DOHH2 (cell line): ENCODE measurements around the gene ADK.

Experiments
- H3F3A ChIP-seq: fragments of 200-600 bp; sonication (generic), shearing (Covaris generic); 2 replicates; pipeline ENCODE4 v1.6.0; 2016; ENCODE audit warnings: antibody characterized with exemption, mild to moderate bottlenecking; ENCODE audit not compliant: control insufficient read depth, insufficient read depth
- H3K27ac ChIP-seq: fragments of 200-600 bp; sonication (generic); 2 replicates; pipeline ENCODE4 v1.5.1; 2014; ENCODE audit warnings: low read depth, mild to moderate bottlenecking, low read length, moderate library complexity
- H3K27me3 ChIP-seq: fragments of 200-600 bp; sonication (generic); 2 replicates; pipeline ENCODE4 v1.6.1; 2014; ENCODE audit warnings: mild to moderate bottlenecking, low read length, mixed read lengths; ENCODE audit not compliant: control insufficient read depth
- H3K36me3 ChIP-seq: fragments of 200-600 bp; sonication (generic); 2 replicates; pipeline ENCODE4 v1.6.1; 2014; ENCODE audit warnings: mild to moderate bottlenecking, low read length, moderate library complexity, mixed read lengths; ENCODE audit not compliant: control insufficient read depth
- H3K4me1 ChIP-seq: fragments of 200-600 bp; sonication (generic); 2 replicates; pipeline ENCODE4 v1.6.1; 2014; ENCODE audit warnings: mild to moderate bottlenecking, low read length, mixed read lengths; ENCODE audit not compliant: control insufficient read depth
- H3K4me2 ChIP-seq: fragments of 200-600 bp; sonication (generic); 2 replicates; pipeline ENCODE4 v1.6.0; 2014; ENCODE audit warnings: mild to moderate bottlenecking, low read length, moderate library complexity
- H3K4me3 ChIP-seq: fragments of 200-600 bp; sonication (generic); 2 replicates; pipeline ENCODE4 v1.5.1; 2014; ENCODE audit warnings: mild to moderate bottlenecking, low read length, mixed read lengths
- H3K79me2 ChIP-seq: fragments of 200-600 bp; sonication (generic); 2 replicates; pipeline ENCODE4 v1.6.1; 2014; ENCODE audit warnings: mild to moderate bottlenecking, low read length, mixed read lengths; ENCODE audit not compliant: control insufficient read depth
- H3K9me2 ChIP-seq: fragments of 200-600 bp; sonication (generic); replicated peaks from 2 replicates; pipeline ENCODE4 v1.6.1; 2014; ENCODE audit warnings: mild to moderate bottlenecking, low read length, mixed read lengths; ENCODE audit not compliant: control insufficient read depth
- H3K9me3 ChIP-seq: fragments of 200-600 bp; sonication (generic); 2 replicates; pipeline ENCODE4 v1.6.1; 2014; ENCODE audit warnings: antibody characterized with exemption, low read length, mixed read lengths; ENCODE audit not compliant: control insufficient read depth, insufficient read depth
- H4K20me1 ChIP-seq: fragments of 200-600 bp; sonication (generic); 2 replicates; pipeline ENCODE4 v1.6.0; 2014; ENCODE audit warnings: low read depth, mild to moderate bottlenecking, antibody characterized with exemption, low read length, moderate library complexity; ENCODE audit not compliant: control insufficient read depth, insufficient read depth
- EZH2phosphoT487 ChIP-seq: fragments of 200-600 bp; sonication (generic); IDR thresholded peaks from 2 replicates; pipeline ENCODE4 v1.6.1; 2017; ENCODE audit warnings: borderline replicate concordance, mild to moderate bottlenecking, antibody characterized with exemption, low read length, moderate library complexity, mixed read lengths
- TF ChIP-seq, protein P1 (sequence below): fragments of 200-600 bp; sonication (generic); IDR thresholded peaks from one replicate; pipeline ENCODE4 v1.5.1; 2014; ENCODE audit warnings: antibody characterized with exemption, mild to moderate bottlenecking, low read depth, low read length; ENCODE audit not compliant: poor library complexity, severe bottlenecking

The ADK gene

DNA sequence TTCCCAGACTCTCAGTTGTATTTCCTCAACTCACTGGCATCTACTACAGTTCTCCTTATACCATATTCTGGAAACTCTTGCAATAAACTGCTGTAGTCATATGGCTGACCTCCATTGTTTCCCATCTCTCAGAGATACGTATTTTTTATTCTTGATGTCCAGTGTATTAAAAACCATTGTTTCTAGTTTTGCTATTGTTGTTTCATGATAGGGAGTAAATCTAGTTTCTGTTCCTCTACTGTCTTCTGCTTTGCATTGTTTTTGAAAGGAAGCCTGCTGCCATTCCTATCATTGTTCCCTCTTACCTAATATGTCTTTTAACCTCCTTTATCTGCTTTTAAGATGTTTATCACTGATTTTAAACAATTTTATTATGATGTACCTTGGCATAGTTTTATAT, 255.0 kb downstream of the ADK start:
- Histone ChIP-seq H3K4me1 (peaks cover 7% of the 10 kb centered on the region), H3F3A (no peaks in the 10 kb centered on the region), H3K4me2 (no peak overlapping the region), H3K9me3 (no peaks in the 10 kb centered on the region), H3K79me2 (no peaks in the 10 kb centered on the region), H3K27ac (no peak overlapping the region), H4K20me1 (no peaks in the 10 kb centered on the region), H3K9me2 (no peaks in the 10 kb centered on the region), H3K36me3 (peaks cover 5% of the 10 kb centered on the region), H3K4me3 (no peak overlapping the region), H3K27me3 (no peaks in the 10 kb centered on the region)
- TF ChIP-seq, protein P1, sequence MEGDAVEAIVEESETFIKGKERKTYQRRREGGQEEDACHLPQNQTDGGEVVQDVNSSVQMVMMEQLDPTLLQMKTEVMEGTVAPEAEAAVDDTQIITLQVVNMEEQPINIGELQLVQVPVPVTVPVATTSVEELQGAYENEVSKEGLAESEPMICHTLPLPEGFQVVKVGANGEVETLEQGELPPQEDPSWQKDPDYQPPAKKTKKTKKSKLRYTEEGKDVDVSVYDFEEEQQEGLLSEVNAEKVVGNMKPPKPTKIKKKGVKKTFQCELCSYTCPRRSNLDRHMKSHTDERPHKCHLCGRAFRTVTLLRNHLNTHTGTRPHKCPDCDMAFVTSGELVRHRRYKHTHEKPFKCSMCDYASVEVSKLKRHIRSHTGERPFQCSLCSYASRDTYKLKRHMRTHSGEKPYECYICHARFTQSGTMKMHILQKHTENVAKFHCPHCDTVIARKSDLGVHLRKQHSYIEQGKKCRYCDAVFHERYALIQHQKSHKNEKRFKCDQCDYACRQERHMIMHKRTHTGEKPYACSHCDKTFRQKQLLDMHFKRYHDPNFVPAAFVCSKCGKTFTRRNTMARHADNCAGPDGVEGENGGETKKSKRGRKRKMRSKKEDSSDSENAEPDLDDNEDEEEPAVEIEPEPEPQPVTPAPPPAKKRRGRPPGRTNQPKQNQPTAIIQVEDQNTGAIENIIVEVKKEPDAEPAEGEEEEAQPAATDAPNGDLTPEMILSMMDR, result no peak
- no peak for TF ChIP-seq EZH2phosphoT487

DNA sequence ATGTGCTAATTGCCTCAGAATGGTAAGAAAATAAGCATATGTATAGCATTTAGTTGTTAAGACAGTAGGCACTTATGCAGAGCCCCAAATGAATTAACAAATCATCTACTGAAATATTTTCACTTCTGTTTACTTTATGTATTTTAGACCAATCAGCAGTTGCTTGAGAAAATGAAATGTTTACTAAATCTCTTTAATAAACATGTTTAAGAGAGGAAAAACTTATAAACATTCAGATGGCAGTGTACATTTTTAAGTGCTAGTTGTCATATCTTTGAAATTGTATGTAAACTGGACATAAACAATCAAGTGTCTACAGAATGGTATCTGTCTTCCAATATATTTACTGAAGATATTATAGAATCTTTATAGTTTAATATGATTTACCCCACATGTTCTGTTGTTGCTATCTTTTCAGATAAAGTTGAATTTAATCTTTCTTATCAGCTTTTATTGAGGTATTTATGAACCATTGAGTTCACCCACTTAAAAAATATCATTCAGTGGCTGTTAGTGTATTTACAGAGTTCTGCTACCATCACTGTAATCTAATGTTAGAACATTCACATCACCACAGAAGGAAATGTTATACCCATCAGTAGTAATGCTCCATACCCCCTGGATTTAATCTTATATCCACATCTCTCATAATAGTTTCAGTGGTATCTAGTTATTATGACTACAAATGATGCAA, 264.3 kb downstream of the ADK start:
- no peaks in the 10 kb centered on the region for H3K36me3 ChIP-seq
- H3K27me3 ChIP-seq, result no peaks in the 10 kb centered on the region
- H3K9me2 ChIP-seq, result no peaks in the 10 kb centered on the region
- H3K4me1 ChIP-seq, result peaks cover 13% of the 10 kb centered on the region
- no peak overlapping the region for H3K27ac ChIP-seq
- H4K20me1 ChIP-seq, result no peaks in the 10 kb centered on the region
- no peak overlapping the region for H3K4me3 ChIP-seq
- H3F3A ChIP-seq, result no peaks in the 10 kb centered on the region
- no peaks in the 10 kb centered on the region for H3K79me2 ChIP-seq
- no peak overlapping the region for H3K4me2 ChIP-seq
- TF ChIP-seq EZH2phosphoT487, result no peak
- TF ChIP-seq, protein P1, result no peak
- no peaks in the 10 kb centered on the region for H3K9me3 ChIP-seq

DNA sequence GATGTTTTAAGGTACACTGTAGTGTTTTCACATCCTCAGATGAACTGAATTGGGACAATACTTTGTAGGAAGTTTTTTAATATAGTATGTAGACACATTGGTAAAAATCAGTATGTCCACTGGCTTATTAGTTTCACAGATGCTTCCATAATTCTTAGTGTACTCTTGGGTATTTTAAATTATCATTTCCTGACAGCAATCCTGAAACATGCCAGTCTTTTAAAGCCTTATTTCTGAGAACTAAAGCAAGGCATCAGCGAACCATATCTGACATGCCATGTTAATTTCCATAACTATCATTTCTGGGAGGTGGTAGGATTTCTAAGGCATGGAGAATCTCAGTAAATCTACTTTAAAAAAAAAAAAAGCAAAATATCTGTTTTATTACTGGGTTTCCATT, 266.4 kb downstream of the ADK start:
- Histone ChIP-seq H3K4me2 (no peak overlapping the region), H3K4me1 (peaks cover 14% of the 10 kb centered on the region), H3K9me2 (no peaks in the 10 kb centered on the region), H3K27me3 (no peaks in the 10 kb centered on the region), H4K20me1 (no peaks in the 10 kb centered on the region), H3K27ac (no peak overlapping the region), H3K9me3 (no peaks in the 10 kb centered on the region), H3K4me3 (no peak overlapping the region), H3K36me3 (no peaks in the 10 kb centered on the region), H3K79me2 (no peaks in the 10 kb centered on the region), H3F3A (no peaks in the 10 kb centered on the region)
- no peak for TF ChIP-seq EZH2phosphoT487
- TF ChIP-seq, protein P1, result no peak
